ENCODE results near the gene ARHGEF1. TPM values are rescaled to one million over a fixed set of nuclear protein-coding genes. Genes with fewer than 3 reads are reported as not detected.

ARHGEF1 gene
- total and polyA plus RNA-seq, 2 donors (not counting 1 experiment from before 2014, with no cell fraction given): 21.6 to 23.9 TPM

DNA sequence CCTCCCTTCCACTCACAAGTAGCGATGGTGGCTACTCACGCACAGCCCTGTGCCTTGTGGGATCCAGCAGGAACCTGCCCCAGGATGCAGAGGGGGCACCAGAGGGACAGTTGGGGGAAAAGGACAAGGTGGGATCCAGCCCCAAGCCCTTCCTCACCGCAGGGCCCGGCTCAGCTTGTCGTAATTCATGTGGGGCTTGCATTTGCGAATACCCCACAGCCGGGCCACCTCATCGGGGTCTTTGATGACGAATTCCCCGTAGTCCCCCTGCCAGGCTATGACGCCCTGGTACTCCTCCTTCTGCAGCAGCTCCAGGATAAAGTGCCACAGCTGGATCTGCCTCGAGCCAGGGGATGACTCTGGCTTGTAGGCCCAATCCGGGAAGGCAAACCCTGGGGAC, 26.7 kb downstream of the ARHGEF1 start:
- no peak overlapping the region for H3K4me2 ChIP-seq (ENCODE audit: extremely low read depth, insufficient read depth, low read length)

GRCh38 chr19:41910240-41910991, 27.4 kb downstream of the ARHGEF1 start:
- Histone ChIP-seq H4K20me1 (ENCODE audit: control insufficient read depth, extremely low read depth, insufficient read depth, low read length) (no peaks in the 10 kb centered on the region), H3K4me2 (ENCODE audit: extremely low read depth, insufficient read depth, low read length) (no peak overlapping the region), H2AFZ (ENCODE audit: low read length) (no peak overlapping the region), H3K9ac (ENCODE audit: insufficient read depth, low read length) (no peak overlapping the region), H3K36me3 (ENCODE audit: control insufficient read depth, insufficient read depth, low read length) (peaks cover 5% of the 10 kb centered on the region), H3K4me3 (replicated peaks in 1 of 4; ENCODE audit: control extremely low read depth in 1 of 4, insufficient read depth in 1 of 4, low read depth in 3 of 4, low read length in 4 of 4) (no peak overlapping the region), H3K27ac (ENCODE audit: insufficient read depth, low read length) (no peak overlapping the region), H3K9me3 (ENCODE audit: control insufficient read depth, insufficient read depth, low read depth, low read length) (no peaks in the 10 kb centered on the region), H3K27me3 (ENCODE audit: control insufficient read depth, insufficient read depth, low read length) (peaks cover 35% of the 10 kb centered on the region), H3K4me1 (ENCODE audit: control insufficient read depth, extremely low read depth, insufficient read depth, low read length) (no peaks in the 10 kb centered on the region), H3K79me2 (ENCODE audit: control insufficient read depth, insufficient read depth, low read length) (no peaks in the 10 kb centered on the region)
- TF ChIP-seq EZH2 (IDR thresholded peaks at IDR 0.05; ENCODE audit: low read length, missing control alignments): no peak
- TF ChIP-seq CTCF (conservative IDR thresholded peaks at IDR 0.05 in 1 of 2, IDR thresholded peaks at IDR 0.05 in 1 of 2; ENCODE audit: low read depth in 1 of 2, low read length in 2 of 2): no peak
- no peak for DNase-seq (ENCODE audit: low read depth in 2 of 2)

More for the DNA sequence above, 26.7 kb downstream of the ARHGEF1 start:
- no peak for DNase-seq (ENCODE audit: low read depth in 2 of 2)
- no peak overlapping the region for H3K27ac ChIP-seq (ENCODE audit: insufficient read depth, low read length)
- H2AFZ ChIP-seq (ENCODE audit: low read length): no peak overlapping the region
- H3K4me1 ChIP-seq (ENCODE audit: control insufficient read depth, extremely low read depth, insufficient read depth, low read length): no peaks in the 10 kb centered on the region
- H3K9ac ChIP-seq (ENCODE audit: insufficient read depth, low read length): no peak overlapping the region
- no peaks in the 10 kb centered on the region for H3K9me3 ChIP-seq (ENCODE audit: control insufficient read depth, insufficient read depth, low read depth, low read length)
- no peak overlapping the region for H3K4me3 ChIP-seq (replicated peaks in 1 of 4; ENCODE audit: control extremely low read depth in 1 of 4, insufficient read depth in 1 of 4, low read depth in 3 of 4, low read length in 4 of 4)
- peaks cover 31% of the 10 kb centered on the region for H3K27me3 ChIP-seq (ENCODE audit: control insufficient read depth, insufficient read depth, low read length)
- no peaks in the 10 kb centered on the region for H3K79me2 ChIP-seq (ENCODE audit: control insufficient read depth, insufficient read depth, low read length)
- H4K20me1 ChIP-seq (ENCODE audit: control insufficient read depth, extremely low read depth, insufficient read depth, low read length): no peaks in the 10 kb centered on the region
- H3K36me3 ChIP-seq (ENCODE audit: control insufficient read depth, insufficient read depth, low read length): peaks cover 9% of the 10 kb centered on the region
- TF ChIP-seq EZH2 (IDR thresholded peaks at IDR 0.05; ENCODE audit: low read length, missing control alignments) (no peak), CTCF (conservative IDR thresholded peaks at IDR 0.05 in 1 of 2, IDR thresholded peaks at IDR 0.05 in 1 of 2; ENCODE audit: low read depth in 1 of 2, low read length in 2 of 2) (no peak)

DNA sequence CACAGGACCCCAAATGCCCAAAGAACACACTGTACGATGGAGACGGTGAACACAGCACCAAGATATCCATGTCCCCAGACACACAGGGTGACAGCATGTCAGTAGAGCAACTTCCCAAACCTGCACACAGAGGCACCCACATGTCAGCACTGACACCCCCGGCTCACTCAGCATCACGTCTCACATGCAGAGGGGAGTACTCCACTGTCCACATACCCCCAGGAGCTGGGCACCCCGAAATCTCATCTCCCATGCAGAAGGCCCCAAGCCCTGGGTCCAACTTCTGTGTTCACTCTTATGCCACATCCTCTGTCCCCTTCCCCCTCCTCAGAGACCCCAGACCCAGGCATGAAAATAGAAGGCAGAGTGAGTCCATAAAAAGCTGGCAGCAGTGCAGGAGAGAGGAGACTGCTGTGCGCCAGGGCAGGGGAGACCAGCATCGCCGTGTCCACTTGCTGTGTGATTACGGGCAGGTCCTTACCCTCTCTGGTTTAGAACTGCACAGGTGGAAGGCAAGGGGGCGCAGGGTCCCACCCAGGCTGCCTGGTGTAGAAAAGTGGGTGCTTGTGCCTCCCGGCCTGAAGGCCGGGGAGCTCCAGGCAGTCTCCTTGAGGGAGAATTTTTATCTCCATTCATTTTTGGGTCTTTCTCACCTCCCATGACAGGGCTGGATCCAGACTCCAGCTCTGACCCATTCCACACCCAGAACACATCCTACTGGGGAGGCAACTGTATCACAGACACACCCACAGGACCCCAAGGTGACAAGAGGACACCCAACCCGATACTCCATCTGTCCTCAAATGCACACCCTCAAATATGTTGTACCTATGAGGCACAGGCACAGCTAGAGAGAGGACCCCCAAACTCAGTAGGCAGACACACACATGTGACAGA, 28.3 kb downstream of the ARHGEF1 start:
- Histone ChIP-seq H3K27me3 (ENCODE audit: control insufficient read depth, insufficient read depth, low read length) (peaks cover 41% of the 10 kb centered on the region), H3K36me3 (ENCODE audit: control insufficient read depth, insufficient read depth, low read length) (peaks cover 1% of the 10 kb centered on the region), H3K9me3 (ENCODE audit: control insufficient read depth, insufficient read depth, low read depth, low read length) (no peaks in the 10 kb centered on the region), H4K20me1 (ENCODE audit: control insufficient read depth, extremely low read depth, insufficient read depth, low read length) (no peaks in the 10 kb centered on the region), H3K27ac (ENCODE audit: insufficient read depth, low read length) (no peak overlapping the region), H3K4me2 (ENCODE audit: extremely low read depth, insufficient read depth, low read length) (no peak overlapping the region), H2AFZ (ENCODE audit: low read length) (no peak overlapping the region), H3K4me1 (ENCODE audit: control insufficient read depth, extremely low read depth, insufficient read depth, low read length) (no peaks in the 10 kb centered on the region), H3K4me3 (replicated peaks in 1 of 4; ENCODE audit: control extremely low read depth in 1 of 4, insufficient read depth in 1 of 4, low read depth in 3 of 4, low read length in 4 of 4) (no peak overlapping the region), H3K9ac (ENCODE audit: insufficient read depth, low read length) (no peak overlapping the region), H3K79me2 (ENCODE audit: control insufficient read depth, insufficient read depth, low read length) (no peaks in the 10 kb centered on the region)
- TF ChIP-seq CTCF (conservative IDR thresholded peaks at IDR 0.05 in 1 of 2, IDR thresholded peaks at IDR 0.05 in 1 of 2; ENCODE audit: low read depth in 1 of 2, low read length in 2 of 2): no peak
- TF ChIP-seq EZH2 (IDR thresholded peaks at IDR 0.05; ENCODE audit: low read length, missing control alignments): no peak
- no peak for DNase-seq (ENCODE audit: low read depth in 2 of 2)
